Heart left ventricle (tissue), 16 donors: ENCODE measurements around the gene MAP3K9. TPM values are rescaled to one million over a fixed set of nuclear protein-coding genes. Genes with fewer than 3 reads are reported as not detected.

ENCODE experiments used
- ATAC-seq, 4 donors: fragments of 200-7000 bp; cut with Tn5 transposase; one replicate each; pipeline ENCODE4 v1.9.1; 2020 to 2022; ENCODE audit warnings: moderate library complexity in 4 of 4, mild to moderate bottlenecking in 3 of 4, moderate number of reproducible peaks in 1 of 4
- DNase-seq, 5 donors: peaks; one replicate each; pipeline ENCODE4 v3.0.0-alpha.2; 2020
- H3K27ac ChIP-seq, 12 donors: fragments of 200-600 bp; sonication (generic) in 4 of 12; one replicate each; pipeline versions ENCODE4 v1.5.0 to v1.8.0; 2016 to 2022; ENCODE audit warnings: mild to moderate bottlenecking in 2 of 12
- H3K27me3 ChIP-seq, 9 donors: fragments of 200-600 bp; sonication (generic) in 2 of 9; one replicate each; pipeline versions ENCODE4 v1.5.1 to v1.8.0; 2016 to 2022; ENCODE audit warnings: mild to moderate bottlenecking in 3 of 9
- H3K36me3 ChIP-seq, 9 donors: fragments of 200-600 bp; sonication (generic) in 2 of 9; one replicate each; pipeline versions ENCODE4 v1.5.0 to v1.8.0; 2018 to 2022; ENCODE audit warnings: mild to moderate bottlenecking in 2 of 9
- H3K4me1 ChIP-seq, 12 donors: fragments of 200-600 bp; sonication (generic) in 4 of 12; one replicate each; pipeline versions ENCODE4 v1.5.0 to v1.8.0; 2016 to 2022; ENCODE audit warnings: mild to moderate bottlenecking in 3 of 12
- H3K4me3 ChIP-seq, 12 donors: fragments of 200-600 bp; sonication (generic) in 4 of 12; one replicate each; pipeline versions ENCODE4 v1.5.0 to v1.8.0; 2017 to 2022; ENCODE audit warnings: mild to moderate bottlenecking in 9 of 12, moderate library complexity in 4 of 12
- H3K9me3 ChIP-seq, 12 donors: fragments of 200-600 bp; sonication (generic) in 4 of 12; one replicate each; pipeline versions ENCODE4 v1.5.0 to v1.8.0; 2016 to 2022; ENCODE audit warnings: mild to moderate bottlenecking in 1 of 12
- CTCF ChIP-seq, 12 donors: fragments of 200-600 bp; sonication (generic) in 4 of 12; IDR thresholded peaks; one replicate each; pipeline versions ENCODE4 v1.5.0 to v1.8.0; 2018 to 2022; ENCODE audit warnings: antibody characterized with exemption in 12 of 12, mild to moderate bottlenecking in 5 of 12
- POLR2A ChIP-seq, 2 donors: fragments of 450-650 bp; IDR thresholded peaks; one replicate each; pipeline ENCODE4 v1.6.1; 2017; ENCODE audit warnings: antibody characterized with exemption in 2 of 2, mild to moderate bottlenecking in 2 of 2, moderate library complexity in 2 of 2
- WGBS, 4 donors: extraction: QIAGEN DNeasy Blood & Tissue Kit in 2 of 4; methylation state at CpG; one replicate each; pipeline versions ENCODE4 v1.1.5 to v1.1.7; 2013 to 2018; 5-methylcytosine and 5-hydroxymethylcytosine counted together
- intact Hi-C, 10 donors: fragments of 100-400 bp; cut with DNase I; formaldehyde crosslinking; loops; one replicate each; pipeline versions ENCODE4 v1.11.1 to v1.14.2; 2022
- polyA plus RNA-seq, 2 donors: library from polyadenylated mRNA; stranded (reverse); fragments of 200-250 nt; gene quantifications; one replicate each; pipeline ENCODE4 v1.2.3, GENCODE V29; 2013
- total RNA-seq, 9 donors: library from RNA; depleted of rRNA in 2 of 9; stranded (reverse); fragments of >200 nt in 2 of 9; fragmentation: NEBNext Ultra II Directional in 3 of 9; extraction: Animal tissue kit (Norgen Biotek cat#: 25700) in 3 of 9; gene quantifications; one replicate each; pipeline versions ENCODE4 v1.1.0 to v1.2.4, GENCODE V29; 2016 to 2023
- donor health status: ischemic (EF 13 %, LVEDD 7.1; RV severe dilation, severe dysfunction).
- donor health status: healthy with polysubstance abuse.
- donor health status: DM: no; HTN: yes; CAD: no.
- donor health status: DM: no; HTN: no; CAD: no.
- donor health status: ischemic (EF 25% LVEDD 6.9; RV normal size, moderate dysfunction).
- donor health status: ischemic (EF 25% LVEDD 5.7; RV mildly dilated, moderate dysfunction).
- donor health status: healthy.
- donor health status: DM: yes; HTN: yes; CAD: no.
- donor health status: ischemic (EF 35%, LVEDD 5.7; RV mildly dilated, moderate dysfunction).
- donor health status: nonischemic (EF 11% LVEDD 7.7; RV severe dilation, severe dysfunction).
- donor health status: DM: yes; HTN: yes; CAD: no.
- donor health status: PGD.
- donor health status: ischemic (EF 29% LVEDD 5.4; RV normal size, mild dysfunction).
- donor health status: nonischemic (EF 23%, LVEDD 6.1; RV moderate dilation, normal function).

The MAP3K9 gene
- total and polyA plus RNA-seq, 11 donors = 0.91 to 3.8 (median 1.7) TPM

DNA sequence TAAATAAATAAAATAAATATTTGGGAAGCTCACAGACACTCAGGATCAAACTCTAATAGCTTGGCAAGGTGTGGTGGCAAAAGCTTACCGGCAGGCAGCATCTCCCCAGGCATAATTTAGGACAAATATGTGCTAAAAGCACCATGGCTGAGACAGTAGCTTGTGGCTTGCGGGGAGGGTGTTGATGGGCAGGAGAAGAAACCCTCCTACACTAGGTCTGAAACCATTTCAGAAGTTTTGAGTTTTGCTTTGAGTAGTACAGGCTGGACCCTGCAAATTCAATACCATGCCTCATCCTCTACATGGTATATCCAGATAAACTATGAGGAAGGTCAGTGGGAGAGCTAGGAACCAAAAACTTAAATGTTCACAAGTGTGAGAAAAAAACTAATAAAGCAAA is 33.1 kb downstream of the MAP3K9 start:
- WGBS, 4 donors = 91 to 99% (median 95%) methylated on average over 2 of the region's 2 CpGs
- Histone ChIP-seq H3K36me3 (no peaks in the 10 kb centered on the region), H3K4me1 (peaks cover 0 to 18% (median 0%) of the 10 kb centered on the region in 12 donors), H3K27me3 (no peaks in the 10 kb centered on the region), H3K9me3 (no peaks in the 10 kb centered on the region), H3K27ac (no peak overlapping the region), H3K4me3 (no peak overlapping the region)
- ATAC-seq (no peak), DNase-seq (no peak)
- intact Hi-C loops = no loop called here
- TF ChIP-seq POLR2A (IDR thresholded peaks at IDR 0.05) = no peak
- TF ChIP-seq CTCF (IDR thresholded peaks at IDR 0.05) = no peak

GRCh38 chr14:70773182-70773862 is 36.0 kb downstream of the MAP3K9 start:
- H3K4me1 ChIP-seq = no peaks in the 10 kb centered on the region
- intact Hi-C loops = no loop called here
- no peak for TF ChIP-seq CTCF (IDR thresholded peaks at IDR 0.05)
- TF ChIP-seq POLR2A (IDR thresholded peaks at IDR 0.05) = no peak
- 87 to 94% (median 89%) methylated on average over 3 of the region's 3 CpGs for WGBS, 4 donors
- no peak overlapping the region for H3K27ac ChIP-seq
- no peaks in the 10 kb centered on the region for H3K36me3 ChIP-seq
- no peaks in the 10 kb centered on the region for H3K27me3 ChIP-seq
- H3K9me3 ChIP-seq = no peaks in the 10 kb centered on the region
- no peak overlapping the region for H3K4me3 ChIP-seq
- ATAC-seq (no peak), DNase-seq (no peak)

DNA sequence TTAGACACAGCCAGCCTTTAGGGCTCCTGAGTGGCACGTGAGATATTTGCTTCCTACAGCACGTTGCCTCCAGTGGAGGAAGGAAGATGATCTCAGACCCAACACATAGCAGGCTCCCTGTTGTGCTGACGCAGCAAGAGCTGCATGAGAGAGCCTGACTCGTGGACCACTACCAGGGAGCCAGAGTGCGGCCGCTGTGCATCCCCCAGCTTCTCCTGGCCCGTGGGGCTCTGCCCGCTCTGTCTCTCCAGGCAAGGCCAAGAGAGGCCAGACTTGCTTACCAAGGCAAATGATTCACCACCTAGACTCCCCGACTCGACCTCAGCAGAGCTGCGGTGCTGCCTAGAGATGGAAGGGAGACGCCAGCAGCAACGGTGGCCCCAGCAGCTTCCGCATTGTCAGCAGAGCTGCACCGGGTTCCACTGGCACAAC is 37.5 kb downstream of the MAP3K9 start:
- H3K4me3 ChIP-seq = no peak overlapping the region
- no peak for ATAC-seq
- H3K4me1 ChIP-seq = no peaks in the 10 kb centered on the region
- intact Hi-C loops = no loop called here
- no peaks in the 10 kb centered on the region for H3K27me3 ChIP-seq
- 57 to 74% (median 61%) methylated on average over 12 to 15 of the region's 15 CpGs for WGBS, 4 donors
- TF ChIP-seq POLR2A (IDR thresholded peaks at IDR 0.05) (no peak), CTCF (IDR thresholded peaks at IDR 0.05) (no peak)
- H3K9me3 ChIP-seq = no peaks in the 10 kb centered on the region
- H3K27ac ChIP-seq = no peak overlapping the region
- no peak for DNase-seq
- H3K36me3 ChIP-seq = no peaks in the 10 kb centered on the region

GRCh38 chr14:70770490-70770889 is 38.8 kb downstream of the MAP3K9 start:
- H3K36me3 ChIP-seq = no peaks in the 10 kb centered on the region
- H3K4me1 ChIP-seq = no peaks in the 10 kb centered on the region
- TF ChIP-seq CTCF (IDR thresholded peaks at IDR 0.05) (no peak), POLR2A (IDR thresholded peaks at IDR 0.05) (no peak)
- intact Hi-C loops = no loop called here
- H3K27ac ChIP-seq = no peak overlapping the region
- no peak overlapping the region for H3K4me3 ChIP-seq
- DNase-seq = no peak
- no peaks in the 10 kb centered on the region for H3K9me3 ChIP-seq
- WGBS, 4 donors = 87 to 93% (median 88%) methylated on average over 7 of the region's 7 CpGs
- ATAC-seq = no peak
- no peaks in the 10 kb centered on the region for H3K27me3 ChIP-seq
